Stimulated activated CD4-positive, alpha-beta T cell treated with anti-CD3 and anti-CD28 coated beads, Interleukin-1b, Interleukin-23, amount 100 ng/mL, for 4 hours (primary cell): Measurements from ENCODE around the gene DICER1.

Experiments
- DNase-seq, 2 donors: peaks; one replicate each; pipeline ENCODE4 v3.0.0-alpha.2; 2020; ENCODE audit warnings: low read depth in 2 of 2

Gene DICER1

DNA sequence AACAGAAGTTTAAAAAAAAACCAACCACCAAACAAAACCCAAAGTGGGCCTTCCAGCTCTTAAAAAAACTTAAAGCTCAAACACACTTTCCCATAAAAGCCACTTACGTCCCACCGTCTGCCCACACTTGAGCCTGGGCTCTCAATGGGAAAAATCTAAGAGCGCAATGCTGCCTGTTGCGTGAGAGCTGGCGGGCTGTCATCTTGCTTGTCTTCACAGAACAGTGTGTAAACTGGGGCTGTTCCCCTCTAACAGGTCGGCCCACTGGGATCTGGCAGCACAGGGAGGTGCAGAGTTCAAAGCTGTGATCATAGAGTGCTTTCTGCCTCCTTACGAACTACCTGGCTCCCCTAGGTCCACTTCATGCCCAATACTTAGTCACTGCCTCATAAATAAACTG is 80.0 kb downstream of the DICER1 start:
- no peak for DNase-seq

DNA sequence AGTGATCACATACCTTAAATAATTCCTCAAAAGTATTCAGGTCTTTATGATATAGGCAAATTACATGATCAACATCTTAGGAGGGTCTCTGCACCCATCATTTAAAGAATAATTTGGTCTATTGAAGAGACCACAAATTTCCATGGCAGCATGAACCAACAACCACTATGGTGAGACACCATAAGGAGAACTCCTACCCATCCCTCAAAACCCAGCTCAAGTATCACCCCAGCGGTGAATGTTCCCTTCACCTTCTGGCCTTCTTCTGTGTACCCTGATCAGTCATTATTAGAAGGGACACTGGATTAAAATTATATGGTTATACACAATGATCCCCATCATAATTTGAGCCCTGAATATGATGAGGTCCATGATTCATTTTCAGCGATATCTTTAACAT is 81.5 kb downstream of the DICER1 start:
- no peak for DNase-seq

DNA sequence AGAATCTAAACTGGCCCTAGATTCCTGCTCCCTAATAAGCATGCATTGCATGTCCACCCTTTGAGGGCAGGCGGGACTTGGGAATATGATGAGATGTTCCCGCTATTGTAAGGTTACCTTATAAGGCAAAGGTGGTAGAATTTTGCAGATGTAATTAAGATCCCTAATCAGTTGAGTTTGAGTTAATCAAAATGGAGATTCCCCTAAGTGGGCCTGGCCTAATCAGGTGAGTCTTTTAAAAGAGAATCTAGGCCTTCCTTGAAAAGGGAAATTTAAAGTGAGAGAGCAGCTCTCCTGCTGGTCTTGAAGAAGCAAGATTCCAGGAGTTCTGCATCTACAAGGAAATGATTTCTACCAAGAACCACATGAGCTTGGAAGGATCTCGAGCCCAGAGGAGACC is 83.4 kb downstream of the DICER1 start:
- DNase-seq, result no peak

DNA sequence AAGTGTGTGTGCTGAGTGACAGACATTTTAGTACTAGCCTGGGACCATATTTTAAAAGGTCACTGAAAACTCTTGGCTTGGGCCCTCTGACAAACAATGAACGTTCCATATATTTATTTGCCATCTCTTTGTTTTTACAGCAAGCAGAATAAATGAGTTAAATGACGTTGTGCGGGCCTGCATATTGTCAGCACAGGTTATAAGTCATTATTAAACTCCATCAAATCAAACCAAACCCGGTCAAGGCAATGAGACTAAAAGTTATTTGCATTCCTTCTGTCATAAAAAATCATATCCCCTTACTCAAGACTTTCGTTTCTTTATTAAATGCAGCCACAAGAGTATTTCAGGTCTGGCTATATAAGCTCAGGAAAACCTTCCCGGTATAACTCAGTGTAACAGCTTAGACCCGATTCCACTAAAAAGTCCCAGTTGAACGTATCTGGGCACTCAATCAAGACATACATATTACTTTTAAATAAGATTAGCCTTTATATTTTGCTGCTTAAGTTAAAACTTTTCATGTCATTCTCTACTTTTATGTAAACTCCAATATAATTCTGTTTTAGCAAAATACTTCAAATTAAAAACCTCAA is 84.9 kb downstream of the DICER1 start:
- DNase-seq, result no peak

DNA sequence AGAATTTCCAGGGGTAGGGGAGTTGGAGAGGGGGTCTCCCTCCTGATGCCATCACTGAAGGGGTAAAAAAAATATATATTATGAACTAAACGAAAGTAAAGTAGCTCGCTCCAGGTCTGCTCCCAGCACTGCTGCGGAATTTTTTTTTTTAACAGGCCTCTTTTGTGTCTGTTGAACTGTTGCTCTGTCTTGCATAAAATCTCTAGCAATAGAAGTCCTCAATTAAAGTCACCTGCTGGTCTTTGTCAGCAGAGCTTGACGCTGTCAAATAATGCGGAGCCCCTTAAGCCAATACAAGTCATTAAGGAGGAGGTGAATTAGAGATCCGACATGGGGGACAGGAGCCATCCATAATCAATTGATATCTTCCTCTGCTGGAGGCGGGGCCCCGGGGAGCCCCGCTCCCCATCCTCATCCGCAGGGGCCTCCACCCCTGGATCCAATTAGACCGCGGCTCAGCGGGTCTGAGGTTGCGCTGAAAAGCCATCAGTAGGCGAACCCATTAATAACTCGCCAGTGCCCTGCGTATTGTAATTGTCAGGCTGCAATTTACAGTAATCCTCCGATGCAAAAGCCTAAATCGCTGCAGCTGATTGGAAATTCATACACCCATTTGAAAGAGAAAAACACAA is 85.6 kb downstream of the DICER1 start:
- no peak for DNase-seq

DNA sequence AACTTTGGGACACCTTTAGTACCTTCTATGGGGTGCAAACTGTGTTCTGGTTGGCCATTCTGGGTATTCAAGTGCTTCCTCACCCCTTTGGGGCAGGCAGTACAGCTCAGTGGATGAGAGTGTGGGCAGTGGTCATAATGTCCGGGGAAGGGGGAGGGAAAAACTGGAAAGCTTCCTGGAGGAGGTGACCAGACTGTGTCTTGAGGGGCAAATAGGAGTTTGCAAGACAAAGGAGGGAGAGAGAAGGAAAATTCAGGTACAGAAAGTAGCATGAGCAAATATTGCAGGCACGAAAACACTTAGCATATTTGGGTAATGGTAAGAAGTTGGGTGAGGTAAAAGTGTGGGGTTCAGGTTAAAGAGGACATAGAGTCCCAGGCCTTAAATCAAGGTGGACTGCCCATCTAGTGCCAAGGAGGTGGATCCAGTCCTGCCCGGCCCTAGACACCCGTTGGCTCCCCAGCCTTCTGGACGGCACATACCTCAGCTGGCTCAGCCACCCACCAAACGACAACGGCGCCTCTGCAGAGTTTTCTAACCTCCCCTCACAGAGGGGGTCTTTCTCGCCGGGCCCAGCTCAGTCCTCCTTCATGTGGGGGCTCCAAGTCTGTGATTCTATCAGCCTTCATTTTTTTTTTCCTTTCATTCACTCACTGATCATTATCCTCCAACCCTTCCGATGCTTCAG is 86.4 kb downstream of the DICER1 start:
- DNase-seq, result no peak

DNA sequence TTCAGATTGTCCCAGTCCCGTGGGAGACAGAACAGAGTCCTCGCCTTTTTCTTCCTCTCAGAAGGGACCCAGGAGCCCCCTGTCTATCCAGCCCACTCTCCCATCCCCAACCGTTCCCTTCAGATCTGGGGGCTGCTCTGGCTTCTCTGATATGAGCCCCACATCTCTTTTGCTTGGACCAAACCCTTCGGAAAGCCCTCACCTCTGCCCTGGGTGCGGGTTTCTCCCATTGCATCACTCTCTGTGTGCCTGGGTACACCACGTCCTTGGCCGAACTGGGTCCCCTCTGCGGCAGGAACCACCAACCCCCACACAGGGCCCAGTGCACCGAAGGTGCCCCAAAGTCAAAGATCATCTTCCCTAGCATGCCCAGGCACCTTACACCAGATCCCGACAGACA is 87.8 kb downstream of the DICER1 start:
- DNase-seq, result no peak

DNA sequence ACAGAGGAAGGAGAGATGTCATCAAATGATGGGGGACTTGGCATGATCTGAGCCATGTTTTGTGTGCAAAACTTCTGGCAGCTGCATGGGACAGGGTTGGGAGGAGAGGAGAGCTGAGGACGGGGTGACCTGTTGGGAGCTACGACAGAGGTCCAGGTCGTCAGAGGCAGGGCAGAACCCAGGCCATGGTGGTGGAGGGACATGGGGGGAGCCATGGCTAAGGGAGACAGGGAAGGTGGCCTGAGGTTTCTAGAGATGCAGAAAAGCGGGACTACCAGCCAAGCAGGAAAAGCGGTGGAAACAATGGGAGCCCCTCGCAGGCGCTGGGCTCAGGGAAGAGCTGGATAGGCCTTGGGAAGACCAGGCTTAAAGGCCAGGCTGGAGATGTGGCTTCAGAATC is 88.3 kb downstream of the DICER1 start:
- DNase-seq, result no peak

DNA sequence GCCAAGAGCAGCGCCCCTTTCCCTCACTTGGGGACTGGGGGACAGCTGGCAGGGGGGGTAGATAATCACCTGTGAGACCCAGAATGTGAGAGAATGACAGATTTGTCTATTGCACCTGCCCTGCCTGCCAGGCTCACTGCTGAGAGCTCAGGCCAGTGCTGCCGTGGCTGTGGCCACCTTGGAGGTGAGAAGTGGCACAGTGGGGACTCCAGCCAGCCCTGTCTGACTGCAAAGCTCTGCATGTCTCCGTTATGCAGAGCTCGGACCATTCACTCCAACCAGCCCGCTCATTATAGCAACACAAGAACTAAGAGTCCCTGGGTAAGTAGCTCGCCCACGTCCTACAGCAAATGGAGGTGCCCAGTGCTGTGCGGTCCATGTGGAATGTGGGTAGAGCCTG is 88.8 kb downstream of the DICER1 start:
- DNase-seq, result no peak

DNA sequence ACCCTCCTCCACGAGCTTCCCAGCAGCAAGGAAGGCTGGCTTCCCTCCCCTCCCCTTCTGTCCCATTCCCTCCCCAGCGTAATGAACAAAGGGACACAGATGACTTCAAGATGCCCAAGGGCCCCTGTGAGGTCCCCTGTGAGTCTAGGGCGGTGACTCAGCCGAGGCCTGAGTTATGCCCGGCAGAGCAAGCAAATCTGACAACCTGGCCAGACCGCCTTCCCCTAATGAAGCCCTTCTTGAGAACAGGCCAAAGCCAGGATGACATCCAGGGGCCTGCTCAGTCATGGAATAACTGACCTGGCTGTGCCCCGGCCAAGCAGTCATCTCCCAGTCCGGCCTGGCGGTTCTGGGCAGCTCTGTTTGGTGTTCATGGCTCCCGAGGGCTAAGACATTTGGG is 89.2 kb downstream of the DICER1 start:
- DNase-seq, result no peak

DNA sequence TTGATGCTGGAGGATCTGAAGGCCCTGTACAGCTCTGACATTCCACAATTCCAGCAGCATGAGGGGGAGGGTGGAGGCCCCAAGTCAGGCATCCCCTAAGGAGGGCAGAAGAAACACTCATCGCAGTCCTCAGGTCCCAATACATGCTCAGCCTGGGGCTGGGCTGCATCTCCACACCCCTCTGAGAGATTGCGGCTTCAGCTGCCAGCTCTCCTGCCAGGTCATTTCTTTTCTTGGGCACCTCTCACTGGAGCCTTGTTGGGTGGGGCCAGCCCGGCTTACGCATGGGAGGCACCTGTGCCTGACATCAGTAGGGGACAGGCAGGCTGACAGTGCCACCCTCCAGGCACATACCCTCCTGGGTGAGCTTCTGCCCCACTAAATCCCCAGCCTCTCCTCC is 89.8 kb downstream of the DICER1 start:
- DNase-seq, result no peak

DNA sequence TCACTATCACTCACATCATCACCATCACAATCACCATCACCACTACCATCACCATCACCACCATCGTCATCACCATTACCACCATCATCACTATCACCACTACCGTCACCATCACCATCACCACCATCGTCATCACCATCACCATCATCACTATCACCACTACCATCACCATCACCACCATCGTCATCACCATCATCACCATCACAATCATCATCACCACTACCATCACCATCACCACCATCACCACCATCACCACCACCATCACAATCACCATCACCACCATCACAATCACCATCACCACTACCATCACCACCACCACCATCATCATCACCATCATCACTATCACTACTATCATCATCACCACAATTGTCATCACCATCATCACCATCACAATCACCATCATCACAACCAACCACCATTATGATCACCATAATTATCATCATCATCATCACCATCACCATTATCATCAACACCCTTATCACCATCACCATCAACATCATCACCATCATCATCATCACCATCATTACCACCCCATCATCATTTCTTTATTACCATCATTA is 90.8 kb downstream of the DICER1 start:
- DNase-seq, result no peak

DNA sequence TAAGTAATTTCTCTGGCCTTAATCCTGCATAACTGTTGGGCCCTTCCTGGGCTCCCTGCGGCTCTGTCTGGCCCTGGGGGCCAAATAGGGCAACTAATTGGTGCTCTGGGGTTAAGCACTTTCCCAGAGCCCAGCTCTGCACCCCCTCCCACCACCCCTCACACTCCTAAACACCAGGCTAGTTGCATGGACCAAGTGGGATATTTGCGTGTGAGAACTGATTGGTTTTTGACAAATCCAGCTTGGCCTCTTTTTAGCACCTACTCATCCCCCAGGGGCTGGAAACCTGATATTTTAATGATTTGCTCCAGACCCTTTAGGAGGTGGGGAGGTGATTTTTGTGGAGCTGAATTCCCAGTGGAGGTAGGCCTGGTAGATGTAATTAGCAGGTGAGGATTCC is 91.9 kb downstream of the DICER1 start:
- no peak for DNase-seq

DNA sequence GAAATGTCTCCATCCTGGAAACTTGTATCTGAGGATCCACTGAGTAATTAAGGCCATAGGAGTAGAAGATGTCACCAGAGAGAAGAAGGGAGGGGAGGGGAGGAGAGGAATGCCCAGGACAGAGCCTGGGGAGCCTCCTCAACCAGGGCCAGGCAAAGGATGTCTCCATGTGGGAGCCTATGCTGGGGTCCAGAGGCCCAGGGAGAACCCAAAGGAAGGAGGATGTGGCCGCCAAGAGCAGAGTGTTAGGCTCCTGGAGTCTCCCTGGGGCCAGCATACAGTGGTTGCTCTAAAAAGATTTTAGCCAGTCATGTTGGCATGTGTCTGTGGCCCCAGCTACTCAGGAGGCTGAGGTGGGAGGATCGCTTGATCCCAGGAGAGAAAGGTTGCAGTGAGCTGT is 92.6 kb downstream of the DICER1 start:
- DNase-seq, result no peak

DNA sequence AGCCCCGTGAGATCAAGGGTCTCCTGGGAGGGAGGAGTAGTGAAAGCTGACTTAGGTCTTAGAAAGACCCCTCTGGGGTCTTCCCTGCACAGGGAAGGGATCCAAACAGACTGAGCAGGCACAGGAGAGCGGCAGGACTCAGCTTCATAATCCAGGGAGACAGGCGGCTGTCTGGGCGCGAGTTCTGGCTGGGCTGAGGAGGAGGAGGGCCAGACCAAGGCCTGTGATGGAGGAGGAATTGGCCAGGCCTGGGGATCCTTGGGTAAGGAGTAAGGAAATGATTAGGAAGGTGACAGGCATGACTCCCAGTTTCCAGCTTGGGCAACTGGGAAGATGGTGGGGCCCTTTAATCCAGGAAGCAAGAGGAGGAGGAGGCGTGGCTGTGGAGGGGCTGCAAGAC is 93.1 kb downstream of the DICER1 start:
- no peak for DNase-seq

DNA sequence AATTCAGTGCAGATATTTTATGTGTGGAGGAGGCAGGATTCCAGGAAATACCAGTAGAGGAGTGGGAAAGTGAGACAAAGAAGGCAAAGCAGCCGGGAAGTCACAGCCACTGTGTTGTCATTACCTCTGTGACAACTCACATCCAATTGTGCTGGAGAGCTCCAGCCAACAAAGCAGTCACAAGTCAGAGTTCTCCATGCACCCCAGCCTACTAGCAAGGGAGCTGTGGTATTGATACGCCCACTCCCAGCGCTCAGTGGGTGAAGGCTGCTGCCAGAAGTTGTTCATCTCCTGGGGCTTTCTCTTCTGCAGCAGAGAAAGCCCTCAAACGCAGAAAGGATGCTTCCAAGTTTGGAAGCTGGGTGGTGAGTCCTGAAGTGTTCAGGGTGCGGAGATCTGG is 93.9 kb downstream of the DICER1 start:
- DNase-seq, result no peak

DNA sequence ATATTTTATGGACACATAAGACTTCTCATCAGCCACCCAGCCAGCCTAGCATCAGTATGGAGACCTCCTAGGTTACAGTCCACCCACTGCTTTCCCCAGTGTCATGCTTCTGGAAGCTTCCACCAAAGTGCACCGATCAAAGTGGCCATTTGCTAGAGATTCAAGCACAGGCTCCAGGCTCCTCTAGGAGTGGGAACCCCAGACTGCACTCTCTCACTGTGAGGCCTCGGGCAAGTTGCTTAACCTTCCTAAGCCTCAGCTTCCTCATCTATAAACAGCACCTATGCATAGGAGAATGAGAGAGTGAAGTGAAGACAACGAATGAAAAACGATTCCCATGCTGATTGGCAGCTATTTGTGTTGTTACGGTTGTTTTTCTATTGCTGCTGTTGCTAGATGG is 94.4 kb downstream of the DICER1 start:
- DNase-seq, result no peak

DNA sequence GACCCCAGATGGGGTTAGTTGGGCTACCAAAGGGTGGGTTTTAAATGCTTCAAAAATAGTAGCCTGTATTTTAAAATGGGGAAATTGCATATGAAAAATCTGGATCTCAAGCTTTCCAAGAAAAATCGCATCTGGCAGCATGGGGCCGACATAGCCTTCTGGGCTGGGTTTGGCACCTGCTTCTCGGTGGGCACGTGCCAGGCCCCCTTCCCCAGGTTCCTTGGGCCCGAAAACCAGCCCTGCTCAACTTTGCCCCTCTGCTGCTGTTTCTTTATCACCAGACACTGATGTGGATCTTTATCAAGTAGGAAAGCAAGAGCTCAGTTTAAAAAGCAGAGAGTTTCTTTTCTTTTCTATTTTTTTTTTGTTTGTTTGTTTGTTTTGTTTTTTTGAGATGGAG is 95.1 kb downstream of the DICER1 start:
- no peak for DNase-seq

DNA sequence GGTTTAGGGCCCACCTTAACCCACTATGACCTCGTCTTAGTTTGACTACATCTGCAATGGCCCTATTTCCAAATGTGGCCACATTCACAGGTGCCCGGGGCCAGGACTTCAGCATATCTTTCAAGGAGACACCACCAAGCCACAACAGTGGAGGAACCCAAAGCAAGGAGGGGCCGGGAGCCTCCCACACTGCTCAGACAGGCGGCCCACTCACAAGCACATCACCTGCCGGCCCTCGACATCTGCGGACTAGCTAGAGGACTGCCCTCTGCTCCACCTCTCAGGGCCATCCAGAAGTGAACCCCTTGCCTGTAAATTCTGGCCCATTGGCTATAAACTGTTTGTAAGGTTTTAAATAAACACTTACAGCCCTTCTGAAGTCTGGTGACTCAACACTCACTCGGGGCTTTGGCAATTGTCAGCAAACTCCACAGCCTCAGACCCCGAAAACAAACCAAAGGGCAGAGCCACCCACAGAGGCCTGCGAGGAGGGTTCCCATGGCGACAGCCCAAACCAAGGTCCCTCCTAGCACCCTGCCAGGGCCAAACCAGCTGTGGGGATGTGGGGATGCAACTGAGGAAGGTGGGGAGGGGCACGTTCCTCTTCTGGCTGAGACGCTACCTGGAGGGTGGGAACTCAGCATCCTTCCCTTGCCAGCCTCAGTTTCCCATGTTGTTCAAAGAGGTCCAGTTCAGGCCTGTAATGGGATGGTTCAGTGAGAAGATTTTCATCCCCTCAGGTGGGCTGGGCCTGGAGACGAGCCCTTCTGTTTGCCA is 95.8 kb downstream of the DICER1 start:
- no peak for DNase-seq

DNA sequence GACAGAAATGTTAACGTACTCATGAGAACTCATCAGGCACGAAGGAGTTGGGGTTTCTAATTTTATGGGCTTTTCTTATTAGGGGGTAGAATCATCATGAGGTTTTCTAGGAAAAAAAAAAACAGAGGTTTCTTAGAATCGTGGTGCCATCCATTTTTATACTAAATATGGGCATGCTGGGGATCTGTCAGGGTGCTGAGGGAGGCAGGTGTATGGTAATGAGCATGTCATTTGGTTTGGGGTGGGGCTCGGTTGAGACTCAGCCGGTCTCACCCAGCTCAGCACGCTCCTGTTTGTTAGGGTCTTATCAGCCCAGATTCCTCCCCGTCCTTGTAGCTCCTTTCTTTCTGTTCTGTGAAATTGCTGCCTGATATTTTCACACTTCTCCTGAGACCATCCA is 98.2 kb downstream of the DICER1 start:
- DNase-seq, result no peak

DNA sequence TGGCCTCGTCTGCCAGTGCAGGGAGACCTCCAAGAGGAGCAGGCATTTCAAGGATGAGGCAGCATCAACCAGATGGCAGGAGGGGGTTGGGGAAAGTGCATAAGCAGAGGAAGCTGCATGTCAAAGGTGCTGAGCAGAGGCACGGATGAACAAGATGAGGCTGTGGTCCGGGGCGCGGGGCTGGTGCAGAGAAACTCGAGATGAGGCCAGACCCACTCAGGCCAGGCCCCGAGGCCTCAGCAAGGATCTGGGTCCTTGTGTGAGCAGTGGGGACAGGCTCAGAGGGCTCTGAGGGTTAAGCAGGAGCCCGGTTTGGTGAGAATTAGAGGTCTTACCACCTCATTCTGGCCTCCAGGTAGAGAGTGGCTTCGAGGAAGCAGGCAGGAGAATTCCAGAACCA is 98.8 kb downstream of the DICER1 start:
- no peak for DNase-seq

DNA sequence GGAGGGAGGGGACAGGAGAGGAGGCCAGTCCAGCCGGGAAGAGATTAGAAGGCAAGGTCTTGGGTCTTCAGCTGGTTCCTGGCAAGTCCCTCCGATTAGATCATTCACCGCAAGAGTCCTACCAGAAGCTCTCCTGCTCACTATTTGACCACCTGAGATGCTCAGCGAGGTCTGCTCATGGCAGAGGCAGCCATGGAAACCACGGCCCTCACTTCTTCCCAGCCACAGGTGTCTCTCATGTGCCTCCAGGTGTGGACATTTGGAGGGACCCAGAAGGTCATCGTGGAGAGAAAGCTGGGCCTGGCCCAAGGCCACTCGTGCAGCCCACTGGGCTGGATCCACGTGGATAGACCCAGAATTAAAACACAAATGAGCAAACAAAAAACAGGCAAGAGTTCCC is 99.5 kb downstream of the DICER1 start:
- no peak for DNase-seq

DNA sequence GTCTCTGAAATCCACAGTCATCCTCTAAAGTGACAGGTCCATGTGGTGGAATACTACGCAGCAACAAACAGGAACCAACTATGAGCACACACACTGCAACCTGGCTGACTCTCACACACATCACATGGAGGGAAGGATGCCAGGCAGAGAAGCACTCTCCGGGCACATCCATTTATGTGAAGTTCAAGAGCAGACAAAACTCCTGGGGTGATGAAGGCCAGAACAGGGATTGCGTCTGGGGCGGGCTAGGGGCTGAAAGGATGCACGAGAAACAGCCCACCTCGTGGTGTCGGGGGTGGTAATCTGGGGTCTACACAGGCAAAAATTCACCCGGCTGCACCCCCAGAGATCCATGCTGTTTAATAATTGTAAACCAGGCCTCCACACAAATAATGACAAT is 100.2 kb downstream of the DICER1 start:
- no peak for DNase-seq
